ENCODE results near the gene C2.
A peak's percentile ranks its signal among the peaks of the same experiment; 100 is the strongest.
"Not testable (repeated sequence)": the region's sequence is repeated elsewhere in the genome, so short reads cannot be mapped to it uniquely, and the experiment has no call there.

The C2 gene

DNA sequence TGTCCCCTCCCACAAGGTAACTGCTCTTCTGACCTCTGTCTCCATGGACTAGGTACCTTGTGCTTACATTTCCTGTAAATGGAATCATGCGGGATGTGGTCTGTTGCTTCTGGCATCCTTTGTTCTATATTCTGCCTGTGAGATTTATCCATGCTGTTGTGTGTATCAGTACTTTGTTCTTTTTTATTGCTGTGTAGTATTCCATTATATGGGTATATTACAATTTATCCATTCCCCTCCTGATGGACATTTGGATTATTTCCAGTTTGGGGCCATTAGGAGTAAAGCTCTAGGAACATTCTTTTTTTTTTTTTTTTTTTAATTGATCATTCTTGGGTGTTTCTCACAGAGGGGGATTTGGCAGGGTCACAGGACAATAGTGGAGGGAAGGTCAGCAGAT is 3.4 kb downstream of the C2 start:
- no peak for DNase-seq

- DNase-seq: not testable (repeated sequence)
Measured at GRCh38 chr6:31932137-31932536, 4.6 kb downstream of the C2 start.

GRCh38 chr6:31933537-31933936 is 6.0 kb downstream of the C2 start:
- DNase-seq: no peak

DNA sequence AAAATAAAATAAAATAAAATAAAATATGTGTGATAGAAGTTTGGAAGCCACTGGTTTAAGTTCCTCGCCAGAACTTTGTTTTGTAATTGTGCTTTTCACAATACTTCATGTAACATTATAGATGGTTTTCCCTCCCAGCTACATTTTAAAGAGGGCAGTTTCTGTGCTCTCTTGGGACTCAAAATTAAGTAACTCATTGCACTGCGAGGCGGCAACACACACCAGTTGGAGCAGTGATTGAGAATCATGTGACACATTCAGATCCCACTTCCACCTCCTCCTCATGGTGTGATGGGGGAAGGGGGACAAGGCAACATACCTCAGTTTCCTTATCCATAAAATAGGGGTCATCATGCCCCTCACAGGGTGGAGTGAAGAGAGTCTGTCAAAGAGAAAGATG is 7.5 kb downstream of the C2 start:
- no peak for DNase-seq

GRCh38 chr6:31935823-31936222 is 8.3 kb downstream of the C2 start:
- DNase-seq: no peak

GRCh38 chr6:31940256-31940664 is 12.7 kb downstream of the C2 start:
- peak; percentile 28 for DNase-seq

DNA sequence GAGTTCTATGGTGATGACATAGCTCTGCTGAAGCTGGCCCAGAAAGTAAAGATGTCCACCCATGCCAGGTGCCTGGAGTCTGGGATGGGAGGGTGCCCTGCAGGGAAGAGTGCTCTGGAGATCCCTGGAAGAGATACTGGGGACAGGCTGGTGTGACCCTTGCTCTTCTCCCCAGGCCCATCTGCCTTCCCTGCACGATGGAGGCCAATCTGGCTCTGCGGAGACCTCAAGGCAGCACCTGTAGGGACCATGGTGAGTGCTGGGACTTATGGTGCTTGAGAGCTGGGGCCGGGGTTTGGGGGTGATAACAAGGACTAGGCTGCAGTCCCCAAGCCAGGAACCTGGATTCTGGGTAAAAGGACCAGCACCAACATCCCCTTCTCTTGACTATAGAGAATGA is 16.2 kb downstream of the C2 start:
- DNase-seq: no peak

DNA sequence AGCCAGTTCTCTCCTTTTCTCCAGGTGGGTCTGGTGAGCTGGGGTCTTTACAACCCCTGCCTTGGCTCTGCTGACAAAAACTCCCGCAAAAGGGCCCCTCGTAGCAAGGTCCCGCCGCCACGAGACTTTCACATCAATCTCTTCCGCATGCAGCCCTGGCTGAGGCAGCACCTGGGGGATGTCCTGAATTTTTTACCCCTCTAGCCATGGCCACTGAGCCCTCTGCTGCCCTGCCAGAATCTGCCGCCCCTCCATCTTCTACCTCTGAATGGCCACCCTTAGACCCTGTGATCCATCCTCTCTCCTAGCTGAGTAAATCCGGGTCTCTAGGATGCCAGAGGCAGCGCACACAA is 17.6 kb downstream of the C2 start:
- no peak for DNase-seq

DNA sequence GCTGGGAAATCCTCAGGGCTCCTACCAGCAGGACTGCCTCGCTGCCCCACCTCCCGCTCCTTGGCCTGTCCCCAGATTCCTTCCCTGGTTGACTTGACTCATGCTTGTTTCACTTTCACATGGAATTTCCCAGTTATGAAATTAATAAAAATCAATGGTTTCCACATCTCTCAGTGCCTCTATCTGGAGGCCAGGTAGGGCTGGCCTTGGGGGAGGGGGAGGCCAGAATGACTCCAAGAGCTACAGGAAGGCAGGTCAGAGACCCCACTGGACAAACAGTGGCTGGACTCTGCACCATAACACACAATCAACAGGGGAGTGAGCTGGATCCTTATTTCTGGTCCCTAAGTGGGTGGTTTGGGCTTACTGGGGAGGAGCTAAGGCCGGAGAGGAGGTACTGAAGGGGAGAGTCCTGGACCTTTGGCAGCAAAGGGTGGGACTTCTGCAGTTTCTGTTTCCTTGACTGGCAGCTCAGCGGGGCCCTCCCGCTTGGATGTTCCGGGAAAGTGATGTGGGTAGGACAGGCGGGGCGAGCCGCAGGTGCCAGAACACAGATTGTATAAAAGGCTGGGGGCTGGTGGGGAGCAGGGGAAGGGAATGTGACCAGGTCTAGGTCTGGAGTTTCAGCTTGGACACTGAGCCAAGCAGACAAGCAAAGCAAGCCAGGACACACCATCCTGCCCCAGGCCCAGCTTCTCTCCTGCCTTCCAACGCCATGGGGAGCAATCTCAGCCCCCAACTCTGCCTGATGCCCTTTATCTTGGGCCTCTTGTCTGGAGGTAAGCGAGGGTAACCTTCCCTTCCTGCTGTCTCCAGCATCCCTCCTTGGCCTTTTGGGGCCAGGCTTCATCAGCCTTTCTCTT is 18.2 kb downstream of the C2 start, which contains the start of gene CFB:
TSS of gene CFB (plus strand) at position 589 of the 863 bp plus-strand sequence. CDS start at position 716, 127 bp downstream.
- DNase-seq: peak; percentile 80

- no peak for DNase-seq
Measured at GRCh38 chr6:31946370-31946885, 18.9 kb downstream of the C2 start.

DNA sequence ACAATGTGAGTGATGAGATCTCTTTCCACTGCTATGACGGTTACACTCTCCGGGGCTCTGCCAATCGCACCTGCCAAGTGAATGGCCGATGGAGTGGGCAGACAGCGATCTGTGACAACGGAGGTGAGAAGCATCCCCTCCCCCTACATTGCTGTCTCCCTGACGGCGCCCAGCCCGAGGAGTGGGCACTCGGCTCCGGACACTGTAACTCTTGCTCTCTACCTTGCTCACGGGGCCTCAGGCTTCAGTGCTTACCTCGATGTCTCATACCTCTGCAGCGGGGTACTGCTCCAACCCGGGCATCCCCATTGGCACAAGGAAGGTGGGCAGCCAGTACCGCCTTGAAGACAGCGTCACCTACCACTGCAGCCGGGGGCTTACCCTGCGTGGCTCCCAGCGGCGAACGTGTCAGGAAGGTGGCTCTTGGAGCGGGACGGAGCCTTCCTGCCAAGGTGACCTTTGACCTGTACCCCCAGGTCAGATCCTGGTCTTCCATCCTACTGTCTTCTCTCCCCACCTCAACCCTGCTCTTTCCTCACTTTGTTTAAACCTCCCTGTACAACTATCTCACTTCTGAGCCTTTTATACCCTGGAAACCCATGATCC is 19.7 kb downstream of the C2 start:
- DNase-seq: no peak

DNA sequence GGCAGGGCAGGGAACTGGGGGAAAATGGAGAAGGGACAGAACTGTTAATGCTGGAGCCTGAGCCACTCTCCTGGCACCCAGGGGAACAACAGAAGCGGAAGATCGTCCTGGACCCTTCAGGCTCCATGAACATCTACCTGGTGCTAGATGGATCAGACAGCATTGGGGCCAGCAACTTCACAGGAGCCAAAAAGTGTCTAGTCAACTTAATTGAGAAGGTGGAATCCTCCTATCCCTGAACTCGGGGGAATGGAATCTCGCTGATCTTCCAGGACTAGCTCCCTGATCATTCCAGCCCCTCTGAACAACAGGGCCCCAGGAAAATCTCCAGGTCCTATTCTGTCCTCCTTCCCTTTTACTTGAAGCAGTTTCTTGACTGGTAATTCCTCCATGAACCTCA is 20.3 kb downstream of the C2 start:
- no peak for DNase-seq

DNA sequence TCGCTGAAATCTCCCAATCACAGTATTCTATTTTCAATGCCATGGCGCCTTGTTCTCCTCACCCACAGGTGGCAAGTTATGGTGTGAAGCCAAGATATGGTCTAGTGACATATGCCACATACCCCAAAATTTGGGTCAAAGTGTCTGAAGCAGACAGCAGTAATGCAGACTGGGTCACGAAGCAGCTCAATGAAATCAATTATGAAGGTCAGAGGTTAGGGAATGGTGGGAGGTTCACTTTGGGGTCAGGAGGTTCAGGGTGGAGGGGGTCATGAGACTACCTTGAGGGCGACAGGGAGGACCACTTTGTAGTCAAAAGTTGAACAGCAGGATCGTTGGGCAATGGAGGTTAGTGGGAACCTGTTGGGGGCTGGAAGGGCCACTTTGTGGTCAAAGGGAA is 20.8 kb downstream of the C2 start:
- DNase-seq: no peak

DNA sequence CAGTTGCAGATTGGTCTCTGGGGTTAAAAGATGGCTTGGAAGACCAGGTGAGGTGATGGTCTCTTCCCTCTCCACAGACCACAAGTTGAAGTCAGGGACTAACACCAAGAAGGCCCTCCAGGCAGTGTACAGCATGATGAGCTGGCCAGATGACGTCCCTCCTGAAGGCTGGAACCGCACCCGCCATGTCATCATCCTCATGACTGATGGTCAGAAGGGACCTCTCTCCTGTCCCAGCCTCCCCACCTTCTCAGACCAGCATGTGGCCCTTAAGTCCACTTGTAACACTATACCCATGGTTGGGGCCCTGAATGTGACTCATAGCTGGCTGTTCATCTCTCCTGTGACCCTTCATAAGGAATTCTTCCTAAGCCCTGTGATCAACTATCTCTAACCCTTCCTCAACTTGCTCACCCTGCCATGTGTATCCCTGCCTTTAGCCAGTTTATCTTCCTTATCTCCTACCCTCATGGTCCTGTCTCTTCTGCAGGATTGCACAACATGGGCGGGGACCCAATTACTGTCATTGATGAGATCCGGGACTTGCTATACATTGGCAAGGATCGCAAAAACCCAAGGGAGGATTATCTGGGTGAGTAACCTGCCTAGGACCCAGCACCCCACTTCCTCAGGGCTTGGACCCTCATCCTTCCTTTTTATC is 21.4 kb downstream of the C2 start:
- DNase-seq: peak; percentile 18

DNA sequence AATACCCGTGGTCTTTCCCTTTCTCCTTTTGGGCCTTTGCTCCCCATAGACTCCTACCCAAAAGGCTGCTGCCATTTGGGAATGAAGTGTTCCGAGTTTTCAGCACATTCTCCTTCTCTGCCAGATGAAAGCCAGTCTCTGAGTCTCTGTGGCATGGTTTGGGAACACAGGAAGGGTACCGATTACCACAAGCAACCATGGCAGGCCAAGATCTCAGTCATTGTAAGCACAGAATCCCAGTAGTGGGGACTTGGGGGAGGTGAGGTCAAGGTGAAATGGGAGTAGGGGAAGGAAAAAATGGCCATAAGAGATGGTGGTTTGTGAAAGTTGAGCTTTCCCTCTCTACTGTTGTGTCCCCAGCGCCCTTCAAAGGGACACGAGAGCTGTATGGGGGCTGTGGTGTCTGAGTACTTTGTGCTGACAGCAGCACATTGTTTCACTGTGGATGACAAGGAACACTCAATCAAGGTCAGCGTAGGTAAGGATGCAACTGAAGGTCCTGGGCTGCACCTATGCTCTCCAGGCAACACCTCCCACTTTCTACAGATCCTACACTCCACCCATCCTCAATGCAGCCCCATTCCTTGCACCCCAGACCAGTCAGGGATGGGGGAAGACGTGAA is 22.5 kb downstream of the C2 start:
- DNase-seq: no peak

- peak; percentile 55 for DNase-seq
Measured at GRCh38 chr6:31952140-31952805, 24.8 kb downstream of the C2 start.

DNA sequence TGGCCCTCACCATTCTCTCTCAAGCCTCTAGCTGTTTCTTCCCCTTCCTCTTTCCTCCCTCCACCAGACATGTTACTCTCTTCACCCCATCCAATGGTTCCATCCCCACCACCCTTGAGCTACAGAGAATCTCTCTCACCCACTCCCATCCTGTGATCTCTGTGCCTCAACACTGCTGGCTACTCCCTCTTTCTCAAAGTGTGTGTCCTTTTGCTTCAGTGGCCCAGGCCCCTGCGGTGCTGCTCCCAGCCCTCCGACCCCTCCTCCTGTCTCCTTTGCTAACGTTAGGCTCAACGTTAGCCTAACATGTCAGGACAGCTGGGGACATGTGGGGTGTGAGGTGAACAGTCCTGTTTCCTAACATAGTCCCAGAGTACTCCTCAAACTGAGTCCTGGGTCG is 25.4 kb downstream of the C2 start:
- no peak for DNase-seq

DNA sequence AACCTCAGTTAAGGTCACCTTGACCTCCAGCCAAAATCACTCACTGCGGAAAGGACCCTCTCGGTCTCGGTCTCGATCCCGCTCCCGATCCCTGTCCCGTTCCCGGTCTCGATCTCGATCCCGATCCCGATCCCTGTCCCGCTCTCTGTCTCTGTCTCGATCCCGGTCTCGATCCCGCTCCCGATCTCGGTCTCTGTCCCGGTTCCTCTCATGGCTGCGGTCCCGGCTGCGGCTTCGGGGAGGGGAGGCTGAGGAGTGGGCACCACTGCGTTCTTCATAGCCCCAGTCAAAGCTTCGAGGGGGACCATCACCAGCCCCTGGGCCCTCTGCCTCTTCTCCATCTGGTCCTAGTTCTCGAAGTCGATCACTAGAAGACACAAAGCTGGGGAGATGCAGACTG is 27.0 kb downstream of the C2 start:
- DNase-seq: no peak

- no peak for DNase-seq
Measured at GRCh38 chr6:31956796-31957195, 29.3 kb downstream of the C2 start.

DNA sequence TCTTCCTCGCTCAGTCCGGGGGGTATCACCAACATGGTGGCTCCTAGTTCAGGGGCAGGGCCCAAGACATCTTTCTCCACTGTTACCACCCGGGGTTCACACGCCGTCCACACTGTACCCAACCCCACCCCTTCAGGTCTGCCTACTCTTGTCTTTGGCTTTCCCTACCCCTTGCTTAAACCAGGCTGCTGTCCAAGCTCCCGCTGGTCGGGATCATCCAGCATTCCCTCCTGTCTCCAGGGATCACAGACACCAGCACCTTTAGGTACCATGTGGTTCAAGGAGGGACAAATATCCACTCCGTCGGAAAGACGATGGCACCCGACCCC is 30.9 kb downstream of the C2 start:
- no peak for DNase-seq

DNA sequence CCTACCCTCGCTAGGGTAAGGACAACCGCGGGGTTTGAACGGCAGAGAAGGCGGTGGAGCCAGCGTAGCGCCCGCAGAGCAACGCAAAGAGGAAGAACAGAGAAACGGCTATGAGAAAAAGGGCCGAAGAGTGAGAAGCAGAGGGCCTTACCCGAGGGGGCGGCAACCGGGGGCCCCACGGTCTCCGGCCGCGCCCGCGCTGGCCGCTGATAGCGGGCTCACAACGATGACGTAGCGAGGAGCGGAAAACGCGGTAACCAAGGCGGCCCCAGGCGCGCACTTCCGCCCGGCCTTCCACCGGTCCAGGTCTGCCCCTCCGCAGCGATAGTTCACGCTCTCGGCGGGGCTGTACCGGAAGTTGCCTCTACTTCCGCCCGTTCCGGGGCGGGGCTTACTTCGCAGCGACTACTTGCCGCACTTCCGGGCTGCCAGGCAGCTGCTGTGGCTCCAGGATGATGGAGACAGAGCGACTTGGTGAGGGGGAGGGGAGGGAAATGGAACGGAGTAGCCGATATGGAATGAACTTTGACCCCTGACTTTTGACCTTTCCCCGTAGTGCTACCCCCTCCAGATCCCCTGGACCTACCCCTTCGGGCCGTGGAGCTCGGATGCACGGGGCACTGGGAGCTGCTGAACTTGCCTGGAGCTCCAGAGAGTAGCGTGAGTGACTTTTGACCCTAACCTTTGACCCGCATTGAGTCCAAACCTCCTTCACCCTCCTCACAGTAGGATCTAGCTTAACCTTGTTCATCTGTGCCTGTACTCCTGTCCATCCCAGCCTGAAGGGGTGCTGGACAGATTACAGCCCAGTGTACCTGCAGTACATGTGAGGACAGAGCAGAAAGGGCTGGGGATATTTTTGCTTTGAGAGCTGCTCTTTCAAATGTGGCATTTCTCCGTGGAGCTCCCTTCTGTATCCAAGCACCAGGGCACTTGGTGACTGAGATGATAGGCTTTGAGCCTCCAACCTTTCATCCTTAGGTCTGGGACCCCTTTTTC is 31.5 kb downstream of the C2 start, which contains the start of the genes NELFE and SKIC2:
TSS of gene NELFE (minus strand) at position 231 of the 999 bp plus-strand sequence. CDS start 525 bp downstream, outside the sequence.
TSS of gene SKIC2 (plus strand) at position 435 of the 999 bp plus-strand sequence. CDS start at position 453, 18 bp downstream.
- DNase-seq: peak; percentile 98

All from fibroblast of skin of right biceps (primary cell).